Natural killer cell (primary cell): ENCODE measurements around the gene IL1A. TPM values are rescaled to one million over a fixed set of nuclear protein-coding genes. Genes with fewer than 3 reads are reported as not detected.

ENCODE experiments used
- ATAC-seq, 3 donors: fragments of 150-1000 bp in 2 of 3; fragments of 200-7000 bp in 1 of 3; cut with Tn5 transposase; 1 replicate in 1 of 3; 2 replicates in 2 of 3; pipeline ENCODE4 v1.10.0; 2021; ENCODE audit warnings: mild to moderate bottlenecking in 2 of 3, moderate library complexity in 2 of 3
- DNase-seq, 2 donors: peaks; one replicate each; pipeline versions ENCODE4 v3.0.0 to v3.0.0-alpha.2; 2013 to 2021; ENCODE audit warnings: mixed read lengths in 1 of 2
- H3K27ac ChIP-seq: one replicate; pipeline ENCODE4 v1.5.1; 2013; ENCODE audit warnings: mild to moderate bottlenecking, low read length
- H3K27me3 ChIP-seq: one replicate; pipeline ENCODE4 v1.6.1; 2013; ENCODE audit warnings: low read length; ENCODE audit not compliant: control insufficient read depth, insufficient read depth
- H3K36me3 ChIP-seq: one replicate; pipeline ENCODE4 v1.6.1; 2013; ENCODE audit warnings: low read length; ENCODE audit not compliant: control insufficient read depth, insufficient read depth
- H3K4me1 ChIP-seq: one replicate; pipeline ENCODE4 v1.6.1; 2013; ENCODE audit warnings: low read length; ENCODE audit not compliant: control insufficient read depth, insufficient read depth
- H3K4me3 ChIP-seq: one replicate; pipeline ENCODE4 v1.5.1; 2013; ENCODE audit warnings: low read length
- H3K9me3 ChIP-seq: one replicate; pipeline ENCODE4 v1.6.1; 2013; ENCODE audit warnings: low read length; ENCODE audit not compliant: control insufficient read depth, insufficient read depth
- H3K27ac Mint-ChIP-seq, 2 donors: one replicate each; pipeline ENCODE4 v1.8.0; 2022; ENCODE audit warnings: mild to moderate bottlenecking in 2 of 2, mixed read lengths in 2 of 2, moderate library complexity in 1 of 2
- H3K27me3 Mint-ChIP-seq, 2 donors: one replicate each; pipeline ENCODE4 v1.8.0; 2022; ENCODE audit warnings: low read depth in 2 of 2, mixed read lengths in 2 of 2
- H3K36me3 Mint-ChIP-seq: one replicate; pipeline ENCODE4 v1.8.0; 2022; ENCODE audit warnings: mixed read lengths
- H3K4me1 Mint-ChIP-seq, 2 donors: one replicate each; pipeline ENCODE4 v1.8.0; 2022; ENCODE audit warnings: mixed read lengths in 2 of 2
- H3K4me3 Mint-ChIP-seq: one replicate; pipeline ENCODE4 v1.8.0; 2022; ENCODE audit warnings: mild to moderate bottlenecking, moderate library complexity, mixed read lengths
- H3K9me3 Mint-ChIP-seq, 2 donors: one replicate each; pipeline ENCODE4 v1.8.0; 2022; ENCODE audit warnings: mixed read lengths in 2 of 2
- WGBS: methylation state at CpG from one replicate; pipeline ENCODE4 v1.1.7; 2013; ENCODE audit warnings: missing lambda C conversion rate; ENCODE audit not compliant: insufficient coverage; 5-methylcytosine and 5-hydroxymethylcytosine counted together
- intact Hi-C: fragments of 100-400 bp; cut with micrococcal nuclease; formaldehyde crosslinking; loops from one replicate; pipeline ENCODE4 v1.14.2; 2022
- total RNA-seq, 4 donors: library from RNA; stranded (reverse); fragments of 120-200 nt in 1 of 4; gene quantifications; one replicate each; pipeline versions ENCODE4 v1.2.3 to v1.2.4, GENCODE V29; 2013 to 2022
- TF ChIP-seq, protein P1 (sequence below): fragments of 200-600 bp; IDR thresholded peaks from one replicate; pipeline ENCODE4 v1.8.0; 2022; ENCODE audit warnings: antibody characterized with exemption

The IL1A gene
- total RNA-seq, 3 donors from 2014 or later (not counting 1 experiment from before 2014, with no cell fraction given) = 0.45 to 1.6 TPM; not detected in 1

DNA sequence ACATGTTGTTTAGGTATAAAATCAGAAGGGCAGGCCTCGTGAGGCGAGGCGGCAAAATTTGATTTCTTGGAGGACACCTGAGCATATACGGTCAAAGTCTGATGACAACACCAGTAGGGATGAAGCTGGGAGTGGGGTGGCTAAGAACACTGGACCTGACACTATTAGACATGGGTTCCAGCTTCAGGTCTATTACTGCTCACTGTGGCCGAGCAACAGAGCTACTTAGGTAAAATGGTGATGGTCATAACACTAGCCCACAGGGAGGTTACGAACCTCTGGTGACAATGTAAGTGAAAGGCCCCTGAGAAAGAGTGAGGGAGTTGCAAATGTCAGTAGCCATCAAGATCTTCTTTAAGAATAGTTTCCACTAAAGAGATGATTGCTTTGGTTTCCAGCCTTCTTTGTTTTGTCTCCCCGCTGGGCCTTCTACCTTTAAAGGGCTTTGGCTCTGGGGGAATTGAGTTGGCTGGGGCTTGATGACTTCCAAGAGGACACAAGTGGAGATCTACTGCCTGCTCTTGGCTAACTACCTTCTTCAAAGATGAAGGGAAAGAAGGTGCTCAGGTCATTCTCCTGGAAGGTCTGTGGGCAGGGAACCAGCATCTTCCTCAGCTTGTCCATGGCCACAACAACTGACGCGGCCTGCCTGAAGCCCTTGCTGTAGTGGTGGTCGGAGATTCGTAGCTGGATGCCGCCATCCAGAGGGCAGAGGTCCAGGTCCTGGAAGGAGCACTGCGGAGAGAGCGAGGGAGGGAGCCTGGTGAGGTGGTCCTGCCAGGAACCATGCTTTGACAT lies 48.7 kb upstream of the IL1A start:
- H3K4me1 ChIP-seq = peaks cover 9% of the 10 kb centered on the region
- Mint-ChIP-seq H3K4me1 (peaks cover 0 to 12% of the 10 kb centered on the region in 2 donors), H3K36me3 (no peaks in the 10 kb centered on the region), H3K27ac (no peak overlapping the region), H3K9me3 (no peaks in the 10 kb centered on the region), H3K4me3 (no peak overlapping the region), H3K27me3 (peaks cover 3 to 8% of the 10 kb centered on the region in 2 donors)
- TF ChIP-seq, protein P1, sequence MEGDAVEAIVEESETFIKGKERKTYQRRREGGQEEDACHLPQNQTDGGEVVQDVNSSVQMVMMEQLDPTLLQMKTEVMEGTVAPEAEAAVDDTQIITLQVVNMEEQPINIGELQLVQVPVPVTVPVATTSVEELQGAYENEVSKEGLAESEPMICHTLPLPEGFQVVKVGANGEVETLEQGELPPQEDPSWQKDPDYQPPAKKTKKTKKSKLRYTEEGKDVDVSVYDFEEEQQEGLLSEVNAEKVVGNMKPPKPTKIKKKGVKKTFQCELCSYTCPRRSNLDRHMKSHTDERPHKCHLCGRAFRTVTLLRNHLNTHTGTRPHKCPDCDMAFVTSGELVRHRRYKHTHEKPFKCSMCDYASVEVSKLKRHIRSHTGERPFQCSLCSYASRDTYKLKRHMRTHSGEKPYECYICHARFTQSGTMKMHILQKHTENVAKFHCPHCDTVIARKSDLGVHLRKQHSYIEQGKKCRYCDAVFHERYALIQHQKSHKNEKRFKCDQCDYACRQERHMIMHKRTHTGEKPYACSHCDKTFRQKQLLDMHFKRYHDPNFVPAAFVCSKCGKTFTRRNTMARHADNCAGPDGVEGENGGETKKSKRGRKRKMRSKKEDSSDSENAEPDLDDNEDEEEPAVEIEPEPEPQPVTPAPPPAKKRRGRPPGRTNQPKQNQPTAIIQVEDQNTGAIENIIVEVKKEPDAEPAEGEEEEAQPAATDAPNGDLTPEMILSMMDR = no peak
- intact Hi-C loops = no loop called here
- H3K9me3 ChIP-seq = no peaks in the 10 kb centered on the region
- H3K36me3 ChIP-seq = no peaks in the 10 kb centered on the region
- DNase-seq = no peak
- no peaks in the 10 kb centered on the region for H3K27me3 ChIP-seq
- H3K4me3 ChIP-seq = no peak overlapping the region
- H3K27ac ChIP-seq = no peak overlapping the region
- WGBS = 95% methylated on average over 14 of the region's 14 CpGs
- ATAC-seq = no peak

DNA sequence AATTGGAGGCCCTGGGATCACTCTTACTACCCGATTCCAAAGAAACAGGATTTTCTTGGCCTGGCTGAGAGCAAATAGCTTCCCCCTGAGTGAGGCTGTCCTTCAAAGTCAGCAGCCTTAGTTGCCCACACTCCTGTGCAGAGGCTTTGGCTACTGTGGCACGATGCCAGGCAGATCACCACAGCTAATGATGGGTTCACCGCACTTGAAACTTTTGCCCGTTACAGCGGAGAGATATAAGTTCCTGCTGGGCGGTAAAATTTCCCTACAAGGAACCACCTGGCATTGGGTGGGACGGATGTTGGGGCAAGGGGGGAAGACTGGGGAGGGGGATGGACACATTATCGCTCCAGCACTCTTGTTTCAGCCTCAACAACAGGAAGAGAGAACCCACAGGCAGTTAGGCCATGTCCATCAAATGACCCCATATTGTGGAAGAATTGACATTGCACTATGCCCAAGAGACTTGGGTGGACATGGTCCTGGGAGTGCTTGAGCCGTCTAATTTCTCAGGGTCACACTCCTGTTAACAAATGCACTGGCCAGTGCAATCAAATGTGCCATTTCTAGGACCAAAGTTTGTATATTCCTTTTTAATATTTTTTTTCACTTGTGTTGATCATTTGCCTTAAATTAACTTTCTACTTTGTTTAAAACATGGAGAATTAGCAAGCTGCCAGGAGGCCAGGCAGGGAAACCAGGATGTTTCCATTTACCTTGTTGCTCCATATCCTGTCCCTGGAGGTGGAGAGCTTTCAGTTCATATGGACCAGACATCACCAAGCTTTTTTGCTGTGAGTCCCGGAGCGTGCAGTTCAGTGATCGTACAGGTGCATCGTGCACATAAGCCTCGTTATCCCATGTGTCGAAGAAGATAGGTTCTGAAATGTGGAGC lies 47.9 kb upstream of the IL1A start:
- TF ChIP-seq, protein P1 = no peak

DNA sequence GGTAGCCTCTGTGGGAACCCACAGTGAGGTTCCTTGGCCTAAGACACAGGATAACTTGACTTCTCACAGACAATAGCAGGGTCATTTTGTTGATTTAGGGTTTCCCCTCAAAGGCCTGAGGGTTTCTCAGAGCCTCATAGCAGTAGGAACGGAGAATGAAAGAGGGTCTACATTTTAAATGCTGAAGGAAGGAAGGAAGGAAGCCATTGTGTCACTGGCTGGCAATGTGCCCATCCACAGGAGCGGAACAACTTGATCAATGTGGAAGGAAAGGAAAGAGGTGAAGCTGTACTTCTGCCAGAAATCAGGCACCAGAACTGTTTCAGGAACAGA lies 47.2 kb upstream of the IL1A start:
- H3K4me3 ChIP-seq = no peak overlapping the region

More for the DNA sequence above, 47.9 kb upstream of the IL1A start:
- no peak overlapping the region for H3K27ac ChIP-seq
- no peaks in the 10 kb centered on the region for H3K9me3 Mint-ChIP-seq
- 52% methylated on average over 15 of the region's 15 CpGs for WGBS
- DNase-seq = no peak
- H3K27ac Mint-ChIP-seq = peak overlapping the region in 1 of 2 donors; percentile 9
- no peaks in the 10 kb centered on the region for H3K36me3 ChIP-seq
- peaks cover 3 to 8% of the 10 kb centered on the region in 2 donors for H3K27me3 Mint-ChIP-seq
- ATAC-seq = no peak
- no peaks in the 10 kb centered on the region for H3K9me3 ChIP-seq
- H3K36me3 Mint-ChIP-seq = no peaks in the 10 kb centered on the region
- intact Hi-C loops = no loop called here
- no peaks in the 10 kb centered on the region for H3K27me3 ChIP-seq
- H3K4me1 ChIP-seq = peaks cover 8% of the 10 kb centered on the region
- H3K4me1 Mint-ChIP-seq = peaks cover 0 to 12% of the 10 kb centered on the region in 2 donors
- H3K4me3 ChIP-seq = no peak overlapping the region
- no peak overlapping the region for H3K4me3 Mint-ChIP-seq

More for the DNA sequence above, 47.2 kb upstream of the IL1A start:
- peaks cover 6% of the 10 kb centered on the region for H3K4me1 ChIP-seq
- H3K27me3 Mint-ChIP-seq = peaks cover 3 to 5% of the 10 kb centered on the region in 2 donors
- no peaks in the 10 kb centered on the region for H3K36me3 Mint-ChIP-seq
- peaks cover 0 to 11% of the 10 kb centered on the region in 2 donors for H3K4me1 Mint-ChIP-seq
- no peak for ATAC-seq
- no peaks in the 10 kb centered on the region for H3K27me3 ChIP-seq
- no peak overlapping the region for H3K4me3 Mint-ChIP-seq
- no peaks in the 10 kb centered on the region for H3K9me3 Mint-ChIP-seq
- peak overlapping the region in 1 of 2 donors; percentile 9 for H3K27ac Mint-ChIP-seq
- TF ChIP-seq, protein P1 = no peak
- intact Hi-C loops = no loop called here
- H3K27ac ChIP-seq = no peak overlapping the region
- H3K36me3 ChIP-seq = no peaks in the 10 kb centered on the region
- WGBS = 50% methylated on average over 2 of the region's 2 CpGs
- DNase-seq = no peak
- H3K9me3 ChIP-seq = no peaks in the 10 kb centered on the region
